Transverse colon (tissue), 3 donors: Measurements from ENCODE around the gene THSD7A.

Experiments
- CTCF ChIP-seq, 5 experiments: fragments of 200-600 bp in 3 of 5; fragments of 450-650 bp in 2 of 5; sonication (generic) in 3 of 5; IDR thresholded peaks; 1 replicate in 2 of 5; 2 replicates in 3 of 5; pipeline ENCODE4 v1.5.1; 2016 to 2017; ENCODE audit warnings: antibody characterized with exemption in 5 of 5, inconsistent platforms in 3 of 5, mild to moderate bottlenecking in 2 of 5, moderate library complexity in 1 of 5
- EP300 ChIP-seq: sonication (generic); formaldehyde crosslinking; IDR thresholded peaks from one replicate; pipeline ENCODE4 v1.6.1; 2017; ENCODE audit warnings: antibody characterized with exemption, low read depth
- POLR2A ChIP-seq: fragments of 450-650 bp; IDR thresholded peaks from one replicate; pipeline ENCODE4 v1.6.1; 2016; ENCODE audit warnings: antibody characterized with exemption, mild to moderate bottlenecking, moderate library complexity

- TF ChIP-seq CTCF (IDR thresholded peaks at IDR 0.05): peak; percentile 48 to 78 (median 71)
- no peak for TF ChIP-seq POLR2A
- TF ChIP-seq EP300: no peak
Measured at GRCh38 chr7:11343818-11344413, 488.1 kb downstream of the THSD7A start.
